Measurements from ENCODE around the gene PKDCC. TPM values are rescaled to one million over a fixed set of nuclear protein-coding genes. Genes with fewer than 3 reads are reported as not detected.

PKDCC gene
- polyA plus RNA-seq: not detected

GRCh38 chr2:42047488-42048298 is at the start of gene PKDCC:
Gene PKDCC (plus strand): TSS chr2:42048021. CDS start chr2:42048200, 179 bp downstream.
- Mint-ChIP-seq H3K9me3 (no peaks in the 10 kb centered on the region), H3K27me3 (ENCODE audit: low read depth in 3 of 3) (peaks cover 9 to 18% (median 12%) of the 10 kb centered on the region in 3 donors)

GRCh38 chr2:41998186-41999127 is 49.4 kb upstream of the PKDCC start:
- Mint-ChIP-seq H3K27ac (no peak overlapping the region), H3K27me3 (ENCODE audit: low read depth in 3 of 3) (peaks cover 0 to 11% (median 4%) of the 10 kb centered on the region in 3 donors), H3K4me3 (no peak overlapping the region), H3K9me3 (peaks cover 0 to 2% (median under 1%) of the 10 kb centered on the region in 6 donors), H3K4me1 (no peaks in the 10 kb centered on the region), H3K36me3 (peaks cover 0 to 3% (median 0%) of the 10 kb centered on the region in 3 donors)
- DNase-seq: no peak

More at GRCh38 chr2:42047488-42048298, at the start of gene PKDCC:
- peak; percentile 36 to 50 (median 42) for DNase-seq
- Mint-ChIP-seq H3K27ac (no peak within 1 kb of the TSS), H3K36me3 (no peaks in the 10 kb centered on the region), H3K4me1 (peaks cover 5 to 14% of the 10 kb centered on the region in 2 donors), H3K4me3 (peak within 1 kb of the TSS; percentile 78 to 83 (median 80))

GRCh38 chr2:41999128-41999480 is 48.7 kb upstream of the PKDCC start:
- Mint-ChIP-seq H3K27ac (no peak overlapping the region), H3K27me3 (ENCODE audit: low read depth in 3 of 3) (peaks cover 0 to 14% (median 4%) of the 10 kb centered on the region in 3 donors), H3K4me1 (no peaks in the 10 kb centered on the region), H3K4me3 (no peak overlapping the region), H3K36me3 (peaks cover 0 to 4% (median 3%) of the 10 kb centered on the region in 3 donors), H3K9me3 (peaks cover 0 to 5% (median 4%) of the 10 kb centered on the region in 6 donors)
- DNase-seq: no peak

GRCh38 chr2:41999592-42000281 is 48.1 kb upstream of the PKDCC start:
- H3K36me3 Mint-ChIP-seq: peaks cover 0 to 8% (median 4%) of the 10 kb centered on the region in 3 donors
- no peak overlapping the region for H3K27ac Mint-ChIP-seq
- no peak overlapping the region for H3K4me3 Mint-ChIP-seq
- H3K9me3 Mint-ChIP-seq: peaks cover 4 to 11% (median 10%) of the 10 kb centered on the region in 6 donors
- H3K27me3 Mint-ChIP-seq (ENCODE audit: low read depth in 3 of 3): peaks cover 3 to 14% (median 4%) of the 10 kb centered on the region in 3 donors
- DNase-seq: no peak
- no peaks in the 10 kb centered on the region for H3K4me1 Mint-ChIP-seq

- Mint-ChIP-seq H3K9me3 (peaks cover 4 to 22% (median 14%) of the 10 kb centered on the region in 6 donors), H3K4me1 (no peaks in the 10 kb centered on the region), H3K36me3 (peaks cover 0 to 20% (median 4%) of the 10 kb centered on the region in 3 donors), H3K27ac (no peak overlapping the region), H3K4me3 (no peak overlapping the region), H3K27me3 (ENCODE audit: low read depth in 3 of 3) (peaks cover 4 to 23% (median 5%) of the 10 kb centered on the region in 3 donors)
- DNase-seq: no peak
Measured at GRCh38 chr2:42001711-42002201, 46.1 kb upstream of the PKDCC start.

- Mint-ChIP-seq H3K4me3 (no peak overlapping the region), H3K4me1 (peaks cover 9 to 29% of the 10 kb centered on the region in 2 donors), H3K27ac (no peak overlapping the region), H3K36me3 (peaks cover 0 to 20% (median 4%) of the 10 kb centered on the region in 3 donors), H3K27me3 (ENCODE audit: low read depth in 3 of 3) (peaks cover 2 to 21% (median 5%) of the 10 kb centered on the region in 3 donors), H3K9me3 (peaks cover 2 to 22% (median 14%) of the 10 kb centered on the region in 6 donors)
- DNase-seq: no peak
Measured at GRCh38 chr2:42007551-42007950, 40.3 kb upstream of the PKDCC start.

- H3K9me3 Mint-ChIP-seq: peaks cover 2 to 22% (median 14%) of the 10 kb centered on the region in 6 donors
- peaks cover 0 to 20% (median 1%) of the 10 kb centered on the region in 3 donors for H3K36me3 Mint-ChIP-seq
- H3K27ac Mint-ChIP-seq: no peak overlapping the region
- DNase-seq: no peak
- H3K27me3 Mint-ChIP-seq (ENCODE audit: low read depth in 3 of 3): peaks cover 2 to 21% (median 5%) of the 10 kb centered on the region in 3 donors
- H3K4me1 Mint-ChIP-seq: peaks cover 12 to 32% of the 10 kb centered on the region in 2 donors
- H3K4me3 Mint-ChIP-seq: peak overlapping the region in 1 of 5 donors; percentile 11
Measured at GRCh38 chr2:42008241-42008921, 39.4 kb upstream of the PKDCC start.

GRCh38 chr2:42009657-42010580 is 37.9 kb upstream of the PKDCC start:
- Mint-ChIP-seq H3K27me3 (ENCODE audit: low read depth in 3 of 3) (peaks cover 2 to 18% (median 2%) of the 10 kb centered on the region in 3 donors), H3K4me3 (peak overlapping the region; percentile 13 to 73 (median 66)), H3K27ac (peak overlapping the region in 2 of 6 donors; percentile 65 to 76), H3K36me3 (peaks cover 0 to 12% (median 0%) of the 10 kb centered on the region in 3 donors), H3K4me1 (peaks cover 12 to 32% of the 10 kb centered on the region in 2 donors), H3K9me3 (peaks cover 0 to 10% (median 4%) of the 10 kb centered on the region in 6 donors)
- DNase-seq: peak in 1 of 3 donors; percentile 12

GRCh38 chr2:42010743-42011298 is 37.0 kb upstream of the PKDCC start:
- Mint-ChIP-seq H3K9me3 (peaks cover 0 to 1% (median 0%) of the 10 kb centered on the region in 6 donors), H3K36me3 (peaks cover 0 to 3% (median 0%) of the 10 kb centered on the region in 3 donors), H3K27me3 (ENCODE audit: low read depth in 3 of 3) (peaks cover 1 to 12% (median 2%) of the 10 kb centered on the region in 3 donors), H3K27ac (peak overlapping the region in 1 of 6 donors; percentile 24), H3K4me3 (no peak overlapping the region), H3K4me1 (peaks cover 12 to 32% of the 10 kb centered on the region in 2 donors)
- DNase-seq: no peak

- Mint-ChIP-seq H3K9me3 (peaks cover 0 to 1% (median 0%) of the 10 kb centered on the region in 6 donors), H3K4me3 (no peak overlapping the region), H3K36me3 (no peaks in the 10 kb centered on the region), H3K27me3 (ENCODE audit: low read depth in 3 of 3) (peaks cover 2 to 9% (median 3%) of the 10 kb centered on the region in 3 donors), H3K27ac (no peak overlapping the region), H3K4me1 (peaks cover 12 to 32% of the 10 kb centered on the region in 2 donors)
- no peak for DNase-seq
Measured at GRCh38 chr2:42012137-42012536, 35.7 kb upstream of the PKDCC start.

GRCh38 chr2:42012651-42013050 is 35.2 kb upstream of the PKDCC start:
- Mint-ChIP-seq H3K36me3 (no peaks in the 10 kb centered on the region), H3K9me3 (peaks cover 0 to 3% (median 0%) of the 10 kb centered on the region in 6 donors), H3K4me3 (no peak overlapping the region), H3K4me1 (peaks cover 12 to 32% of the 10 kb centered on the region in 2 donors), H3K27me3 (ENCODE audit: low read depth in 3 of 3) (peaks cover 2 to 11% (median 3%) of the 10 kb centered on the region in 3 donors), H3K27ac (no peak overlapping the region)
- no peak for DNase-seq

Data from immature natural killer cell (primary cell).